OCI-LY1 (cell line): ENCODE data around the gene FKBP1A.

ENCODE experiments used
- H2AFZ ChIP-seq: fragments of 200-600 bp; sonication (generic), shearing (Covaris generic); 2 replicates; pipeline ENCODE4 v1.6.0; 2014; ENCODE audit warnings: antibody characterized with exemption, mild to moderate bottlenecking, low read length
- H3F3A ChIP-seq: fragments of 200-600 bp; sonication (generic), shearing (Covaris generic); 2 replicates; pipeline ENCODE4 v1.6.0; 2014; ENCODE audit warnings: mild to moderate bottlenecking, antibody characterized with exemption, low read length, moderate library complexity; ENCODE audit not compliant: insufficient read depth
- H3K27ac ChIP-seq: fragments of 200-600 bp; sonication (generic); 2 replicates; pipeline ENCODE4 v1.5.1; 2014; ENCODE audit warnings: low read length, mixed run types, mild to moderate bottlenecking, low read depth; ENCODE audit not compliant: poor library complexity, severe bottlenecking
- H3K27me3 ChIP-seq: fragments of 200-600 bp; sonication (generic); 2 replicates; pipeline ENCODE4 v1.6.0; 2014; ENCODE audit warnings: antibody characterized with exemption, mild to moderate bottlenecking, low read length, moderate library complexity; ENCODE audit not compliant: insufficient read depth
- H3K36me3 ChIP-seq: fragments of 200-600 bp; sonication (generic); 2 replicates; pipeline ENCODE4 v1.6.1; 2014; ENCODE audit warnings: mild to moderate bottlenecking, antibody characterized with exemption, low read length, moderate library complexity, mixed read lengths; ENCODE audit not compliant: insufficient read depth
- H3K4me1 ChIP-seq: fragments of 200-600 bp; sonication (generic); 2 replicates; pipeline ENCODE4 v1.5.1; 2014; ENCODE audit warnings: mild to moderate bottlenecking, low read length, moderate library complexity; ENCODE audit not compliant: insufficient read depth, severe bottlenecking
- H3K4me2 ChIP-seq: fragments of 200-600 bp; sonication (generic), shearing (Covaris generic); 2 replicates; pipeline ENCODE4 v1.6.1; 2014; ENCODE audit warnings: low read length
- H3K4me3 ChIP-seq: fragments of 200-600 bp; sonication (generic); 2 replicates; pipeline ENCODE4 v1.5.1; 2014; ENCODE audit warnings: low read length, low read depth, mild to moderate bottlenecking, mixed read lengths; ENCODE audit not compliant: poor library complexity, severe bottlenecking
- H3K79me2 ChIP-seq: fragments of 200-600 bp; shearing (Covaris generic); 2 replicates; pipeline ENCODE4 v1.6.1; 2016; ENCODE audit warnings: mixed run types, low read length, mixed read lengths; ENCODE audit not compliant: insufficient read depth
- H3K9ac ChIP-seq: fragments of 200-600 bp; sonication (generic), shearing (Covaris generic); 2 replicates; pipeline ENCODE4 v1.6.1; 2014; ENCODE audit warnings: mild to moderate bottlenecking, low read length, mixed read lengths
- H3K9me2 ChIP-seq: fragments of 200-600 bp; sonication (generic), shearing (Covaris generic); 2 replicates; pipeline ENCODE4 v1.6.1; 2014; ENCODE audit warnings: low read depth, mild to moderate bottlenecking, low read length, mixed read lengths
- H3K9me3 ChIP-seq: fragments of 200-600 bp; shearing (Covaris generic); 2 replicates; pipeline ENCODE4 v1.6.1; 2014; ENCODE audit warnings: low read length, mixed read lengths
- H4K20me1 ChIP-seq: fragments of 200-600 bp; sonication (generic), shearing (Covaris generic); 2 replicates; pipeline ENCODE4 v1.6.0; 2016; ENCODE audit warnings: mild to moderate bottlenecking, low read length; ENCODE audit not compliant: insufficient read depth
- EZH2 ChIP-seq: fragments of 200-600 bp; sonication (generic), shearing (Covaris generic); IDR thresholded peaks from 2 replicates; pipeline ENCODE4 v1.8.0; 2017; ENCODE audit warnings: borderline replicate concordance, mixed run types, mild to moderate bottlenecking, antibody characterized with exemption, low read length, moderate library complexity, mixed read lengths
- TF ChIP-seq, protein P1 (sequence below): fragments of 200-600 bp; sonication (generic), shearing (Covaris generic); IDR thresholded peaks from 2 replicates; pipeline ENCODE4 v1.5.1; 2017; ENCODE audit warnings: mild to moderate bottlenecking, antibody characterized with exemption, low read length, moderate library complexity, mixed read lengths

FKBP1A gene

DNA sequence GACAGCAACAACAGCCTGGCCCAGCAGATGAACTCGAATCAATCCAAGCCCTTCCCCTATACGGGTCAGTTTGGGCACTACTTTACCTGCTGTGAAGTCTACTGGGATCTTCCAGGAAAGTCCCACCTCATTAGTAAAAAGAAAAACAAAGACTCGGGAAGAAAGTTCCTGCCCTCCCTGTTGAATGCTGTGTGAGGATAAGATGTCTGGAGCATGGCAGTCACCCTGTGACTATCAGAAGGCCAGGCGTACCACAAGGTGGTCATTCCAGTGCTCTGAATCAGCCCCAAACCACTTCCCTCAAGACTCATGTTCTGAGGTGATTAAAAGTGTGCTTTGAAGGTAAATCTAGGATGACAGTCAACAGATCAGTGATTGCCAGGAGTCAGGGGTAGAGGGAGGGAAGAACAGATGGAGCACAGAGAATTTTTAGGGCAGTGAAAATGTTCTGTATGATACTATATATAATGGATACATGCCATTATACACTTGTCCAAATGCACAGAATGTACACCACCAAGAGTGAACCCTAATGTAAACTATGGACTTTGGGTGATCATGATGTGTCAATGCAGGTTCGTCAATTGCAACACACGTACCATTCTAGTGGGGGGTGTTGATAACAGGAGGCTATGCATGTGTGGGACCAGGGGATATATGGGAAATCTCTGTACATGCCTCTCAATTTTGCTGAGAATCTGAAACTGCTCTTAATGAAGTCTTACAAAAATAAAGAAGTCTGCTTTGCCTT is 14.7 kb downstream of the FKBP1A start:
- no peaks in the 10 kb centered on the region for H3K9me3 ChIP-seq
- H3K4me2 ChIP-seq = no peak overlapping the region
- H2AFZ ChIP-seq = no peak overlapping the region
- H3K4me3 ChIP-seq = no peak overlapping the region
- peaks cover 5% of the 10 kb centered on the region for H4K20me1 ChIP-seq
- peaks cover 70% of the 10 kb centered on the region for H3K79me2 ChIP-seq
- H3F3A ChIP-seq = no peaks in the 10 kb centered on the region
- H3K9ac ChIP-seq = no peak overlapping the region
- TF ChIP-seq, protein P1, sequence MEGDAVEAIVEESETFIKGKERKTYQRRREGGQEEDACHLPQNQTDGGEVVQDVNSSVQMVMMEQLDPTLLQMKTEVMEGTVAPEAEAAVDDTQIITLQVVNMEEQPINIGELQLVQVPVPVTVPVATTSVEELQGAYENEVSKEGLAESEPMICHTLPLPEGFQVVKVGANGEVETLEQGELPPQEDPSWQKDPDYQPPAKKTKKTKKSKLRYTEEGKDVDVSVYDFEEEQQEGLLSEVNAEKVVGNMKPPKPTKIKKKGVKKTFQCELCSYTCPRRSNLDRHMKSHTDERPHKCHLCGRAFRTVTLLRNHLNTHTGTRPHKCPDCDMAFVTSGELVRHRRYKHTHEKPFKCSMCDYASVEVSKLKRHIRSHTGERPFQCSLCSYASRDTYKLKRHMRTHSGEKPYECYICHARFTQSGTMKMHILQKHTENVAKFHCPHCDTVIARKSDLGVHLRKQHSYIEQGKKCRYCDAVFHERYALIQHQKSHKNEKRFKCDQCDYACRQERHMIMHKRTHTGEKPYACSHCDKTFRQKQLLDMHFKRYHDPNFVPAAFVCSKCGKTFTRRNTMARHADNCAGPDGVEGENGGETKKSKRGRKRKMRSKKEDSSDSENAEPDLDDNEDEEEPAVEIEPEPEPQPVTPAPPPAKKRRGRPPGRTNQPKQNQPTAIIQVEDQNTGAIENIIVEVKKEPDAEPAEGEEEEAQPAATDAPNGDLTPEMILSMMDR = no peak
- no peak for TF ChIP-seq EZH2
- H3K9me2 ChIP-seq = no peaks in the 10 kb centered on the region
- H3K27me3 ChIP-seq = no peaks in the 10 kb centered on the region
- peaks cover 27% of the 10 kb centered on the region for H3K36me3 ChIP-seq
- H3K4me1 ChIP-seq = peaks cover 46% of the 10 kb centered on the region
- no peak overlapping the region for H3K27ac ChIP-seq

DNA sequence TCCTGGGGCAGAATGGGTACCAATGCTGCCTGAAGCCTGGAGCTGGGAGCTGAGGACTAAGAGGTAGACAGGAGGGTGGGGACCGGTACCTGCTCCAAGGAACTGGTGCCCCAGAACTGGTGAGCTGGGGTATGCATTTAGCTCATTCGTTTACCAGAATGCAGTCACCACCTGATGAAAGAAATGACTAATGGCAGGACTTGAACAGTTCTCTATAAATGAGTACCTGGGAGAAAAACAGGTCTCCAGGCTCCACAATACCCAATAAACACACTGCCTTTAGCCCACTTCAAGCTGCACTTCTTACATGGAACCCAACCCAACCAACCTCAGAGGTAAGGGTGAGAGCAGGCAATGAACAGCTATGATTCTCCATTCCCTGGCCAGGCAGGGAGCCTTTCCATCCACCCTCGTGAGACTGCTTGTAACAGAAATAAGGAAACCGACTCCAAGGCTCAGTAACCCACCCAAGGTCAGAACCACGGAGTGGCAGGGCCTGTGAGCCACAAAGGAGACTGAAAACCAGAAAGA is 15.4 kb downstream of the FKBP1A start:
- Histone ChIP-seq H3F3A (no peaks in the 10 kb centered on the region), H3K9ac (no peak overlapping the region), H3K4me3 (no peak overlapping the region), H3K4me1 (peaks cover 41% of the 10 kb centered on the region), H3K9me2 (no peaks in the 10 kb centered on the region), H3K27ac (no peak overlapping the region), H3K4me2 (peak overlapping the region; percentile 5; the same call in 1 of the 2 replicates), H4K20me1 (peaks cover 5% of the 10 kb centered on the region), H2AFZ (no peak overlapping the region), H3K9me3 (no peaks in the 10 kb centered on the region), H3K27me3 (no peaks in the 10 kb centered on the region), H3K36me3 (peaks cover 28% of the 10 kb centered on the region), H3K79me2 (peaks cover 62% of the 10 kb centered on the region)
- TF ChIP-seq, protein P1 = no peak
- no peak for TF ChIP-seq EZH2

DNA sequence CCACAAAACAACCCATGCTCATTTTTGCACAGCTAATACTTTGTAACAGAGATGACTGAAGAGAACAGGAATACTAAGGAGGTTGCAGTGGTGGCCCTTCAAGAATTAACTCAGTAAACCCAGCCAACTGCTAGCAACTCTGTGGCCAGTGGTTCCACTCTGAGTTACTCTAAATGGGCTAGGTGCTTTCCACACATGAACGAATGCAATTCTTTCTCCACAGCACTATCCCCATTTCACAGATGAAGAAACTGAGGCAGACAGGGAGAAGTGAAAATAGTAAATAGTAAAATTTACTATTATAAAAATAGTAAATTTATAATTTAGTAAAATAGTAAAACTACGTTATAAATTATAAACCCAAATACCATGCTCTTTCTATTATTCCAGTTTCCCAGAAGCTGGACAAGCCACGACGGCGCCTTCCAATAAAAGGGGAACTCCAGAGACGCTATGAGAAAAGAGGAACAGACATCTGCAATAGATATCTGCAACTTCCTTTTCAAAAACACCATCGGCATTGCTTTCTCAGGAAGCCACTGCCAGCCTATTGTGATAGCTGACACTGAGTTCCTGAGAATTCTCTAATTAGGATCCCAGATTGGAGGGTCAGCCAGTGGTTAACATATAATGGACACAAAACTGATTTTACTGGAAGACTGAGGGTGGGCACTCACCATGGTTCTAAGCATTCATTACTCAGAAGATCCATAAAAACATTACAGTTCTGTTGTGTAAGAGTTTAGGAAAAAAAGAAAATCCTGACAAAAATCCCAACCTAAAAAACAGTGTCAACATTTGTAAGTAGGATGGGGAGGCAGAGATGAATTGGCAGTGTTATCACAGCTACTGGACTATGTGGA is 16.2 kb downstream of the FKBP1A start:
- Histone ChIP-seq H3K4me1 (peaks cover 33% of the 10 kb centered on the region), H3K36me3 (peaks cover 35% of the 10 kb centered on the region), H3K27ac (no peak overlapping the region), H3K4me2 (no peak overlapping the region; the same call in 1 of the 2 replicates), H3K79me2 (peaks cover 55% of the 10 kb centered on the region), H3K9me3 (no peaks in the 10 kb centered on the region), H3K9me2 (no peaks in the 10 kb centered on the region), H2AFZ (no peak overlapping the region), H3K9ac (no peak overlapping the region), H3K4me3 (no peak overlapping the region), H3F3A (no peaks in the 10 kb centered on the region), H3K27me3 (no peaks in the 10 kb centered on the region), H4K20me1 (peaks cover 5% of the 10 kb centered on the region)
- no peak for TF ChIP-seq EZH2
